K562 (cell line): ENCODE data around the gene TBC1D2. TPM values are rescaled to one million over a fixed set of nuclear protein-coding genes. Genes with fewer than 3 reads are reported as not detected.

Source experiments
- BACH1 ChIP-seq: fragments of 200-800 bp; sonication (Bioruptor generic); IDR thresholded peaks from 2 replicates; pipeline ENCODE4 v1.6.1; 2016; ENCODE audit warnings: missing genetic modification characterization, missing compliant biosample characterization
- CHD4 ChIP-seq: fragments of 200-600 bp; sonication (generic); IDR thresholded peaks from 3 replicates; pipeline ENCODE4 v1.6.1; 2012; ENCODE audit warnings: low read depth, mild to moderate bottlenecking, mixed read lengths, low read length, inconsistent platforms; ENCODE audit not compliant: insufficient read depth, insufficient replicate concordance, poor library complexity, severe bottlenecking
- EZH2 ChIP-seq: IDR thresholded peaks from 2 replicates; pipeline ENCODE4 v1.6.1; 2012; ENCODE audit warnings: low read depth, mild to moderate bottlenecking, inconsistent platforms, low read length, borderline replicate concordance
- FOS ChIP-seq: IDR thresholded peaks from 3 replicates; pipeline ENCODE4 v1.6.1; 2011; ENCODE audit not compliant: insufficient read length; ENCODE audit errors: extremely low read depth
- FOXA3 ChIP-seq, 2 experiments: fragments of 450-650 bp in 1 of 2; sonication (generic) in 1 of 2; formaldehyde crosslinking; IDR thresholded peaks in 1 of 2; conservative IDR thresholded peaks in 1 of 2; 2 replicates each; pipeline versions ENCODE4 v1.4.0 to v1.8.0; 2020 to 2022; ENCODE audit warnings: mild to moderate bottlenecking in 2 of 2, missing genetic modification reagents in 1 of 2
- IRF1 ChIP-seq: sonication (generic); formaldehyde crosslinking; IDR thresholded peaks from 2 replicates; pipeline ENCODE4 v1.8.0; 2022; ENCODE audit warnings: missing genetic modification reagents, mild to moderate bottlenecking, borderline replicate concordance
- LCOR ChIP-seq: sonication (generic); formaldehyde crosslinking; IDR thresholded peaks from 2 replicates; pipeline ENCODE4 v1.8.0; 2022; ENCODE audit warnings: mild to moderate bottlenecking, missing genetic modification reagents
- MBD2 ChIP-seq: sonication (generic); IDR thresholded peaks from 2 replicates; pipeline ENCODE4 v1.6.1; 2016; ENCODE audit warnings: low read depth, borderline replicate concordance
- MCM7 ChIP-seq, 2 experiments: fragments of 450-650 bp; IDR thresholded peaks; 2 replicates each; pipeline ENCODE4 v1.6.1; 2016 to 2018
- NR3C1 ChIP-seq: sonication (generic); formaldehyde crosslinking; IDR thresholded peaks from 2 replicates; pipeline ENCODE4 v1.8.1; 2022; ENCODE audit warnings: missing genetic modification reagents
- PHF8 ChIP-seq: fragments of 200-600 bp; sonication (generic); IDR thresholded peaks from 2 replicates; pipeline ENCODE4 v1.6.1; 2012; ENCODE audit warnings: mixed run types, mild to moderate bottlenecking, inconsistent platforms, low read length, moderate library complexity, borderline replicate concordance
- PPARD ChIP-seq: fragments of 250-450 bp; sonication (Bioruptor Pico); IDR thresholded peaks from 2 replicates; pipeline ENCODE4 v1.8.0; 2022; ENCODE audit warnings: inconsistent platforms, mild to moderate bottlenecking, moderate library complexity
- RAD21 ChIP-seq, 2 experiments: fragments of 250-450 bp in 1 of 2; fragments of 450-650 bp in 1 of 2; sonication (Bioruptor Pico) in 1 of 2; formaldehyde crosslinking in 1 of 2; IDR thresholded peaks in 1 of 2; conservative IDR thresholded peaks in 1 of 2; 2 replicates each; pipeline versions ENCODE4 v1.4.0 to v1.8.0; 2020 to 2022; ENCODE audit warnings: mild to moderate bottlenecking in 2 of 2, moderate library complexity in 1 of 2
- RBM22 ChIP-seq: fragments of 200-400 bp; formaldehyde crosslinking; IDR thresholded peaks from 2 replicates; pipeline ENCODE4 v1.6.1; 2018; ENCODE audit warnings: low read length, low read depth; ENCODE audit not compliant: poor library complexity, severe bottlenecking
- RFX5 ChIP-seq: IDR thresholded peaks from 2 replicates; pipeline ENCODE4 v1.6.1; 2011; ENCODE audit warnings: low read depth, mild to moderate bottlenecking, improper control_type of control experiment, low read length
- SAP30 ChIP-seq: fragments of 200-600 bp; sonication (generic); IDR thresholded peaks from 2 replicates; pipeline ENCODE4 v1.6.1; 2012; ENCODE audit warnings: borderline replicate concordance, low read depth, mild to moderate bottlenecking, moderate library complexity, low read length, control low read depth, inconsistent platforms; ENCODE audit not compliant: insufficient read depth, poor library complexity, severe bottlenecking
- SMC3 ChIP-seq: conservative IDR thresholded peaks from 2 replicates; pipeline ENCODE4 v1.6.1; 2011; ENCODE audit warnings: low read depth, low read length, improper control_type of control experiment; ENCODE audit not compliant: insufficient read depth
- SRSF7 ChIP-seq: fragments of 200-400 bp; formaldehyde crosslinking; optimal IDR thresholded peaks from 2 replicates; pipeline ENCODE3; 2017; ENCODE audit warnings: mild to moderate bottlenecking, low read depth, low read length
- TAF7 ChIP-seq: fragments of 450-650 bp; IDR thresholded peaks from 2 replicates; pipeline ENCODE4 v1.6.1; 2016; ENCODE audit warnings: missing genetic modification characterization, missing compliant biosample characterization
- TBL1XR1 ChIP-seq, 2 experiments: IDR thresholded peaks; 2 replicates each; pipeline ENCODE4 v1.6.1; 2012; ENCODE audit warnings: improper control_type of control experiment in 2 of 2, low read length in 2 of 2, mild to moderate bottlenecking in 1 of 2
- TSC22D4 ChIP-seq: fragments of 450-650 bp; IDR thresholded peaks from 2 replicates; pipeline ENCODE4 v1.6.1; 2016; ENCODE audit warnings: missing genetic modification characterization, missing biosample characterization, control low read depth
- ZBTB17 ChIP-seq: fragments of 450-650 bp; formaldehyde crosslinking; IDR thresholded peaks from 2 replicates; pipeline ENCODE4 v1.4.0; 2020; ENCODE audit warnings: mild to moderate bottlenecking
- ZBTB5 ChIP-seq: fragments of 450-650 bp; IDR thresholded peaks from 2 replicates; pipeline ENCODE4 v1.6.1; 2017; ENCODE audit warnings: antibody characterized with exemption
- ZFPM2 ChIP-seq: fragments of 250-450 bp; sonication (Bioruptor Pico); IDR thresholded peaks from 2 replicates; pipeline ENCODE4 v1.5.1; 2022; ENCODE audit warnings: mild to moderate bottlenecking
- ZNF445 ChIP-seq: fragments of 250-450 bp; sonication (Bioruptor Pico); IDR thresholded peaks from 2 replicates; pipeline ENCODE4 v1.4.0; 2020; ENCODE audit warnings: low read depth, mild to moderate bottlenecking, moderate library complexity
- ZNF75A ChIP-seq: fragments of 450-650 bp; formaldehyde crosslinking; IDR thresholded peaks from 2 replicates; pipeline ENCODE4 v1.4.0; 2020; ENCODE audit warnings: mild to moderate bottlenecking
- polyA plus RNA-seq, 8 experiments: library from polyadenylated mRNA; depleted of rRNA in 4 of 8; stranded (reverse) in 5 of 8; unstranded in 3 of 8; fragments of >200 nt; fragmentation: Nextera tagmentation in 2 of 8; fragmentation: Illumina TruSeq in 1 of 8; extraction: Ambion mirVana in 2 of 8; extraction: Trizol in 1 of 8; gene quantifications; 2 replicates each; pipeline versions ENCODE4 v1.2.1 to v1.2.3, GENCODE V29; 2011 to 2014; ENCODE audit warnings: inconsistent platforms in 1 of 8, missing spikeins in 1 of 8
- total RNA-seq, 7 experiments: library from RNA; depleted of rRNA in 6 of 7; stranded (reverse); fragments of >200 nt in 6 of 7; fragmentation: Illumina TruSeq in 2 of 7; extraction: Trizol in 2 of 7; gene quantifications; 2 replicates each; pipeline versions ENCODE4 v1.2.1 to v1.2.3, GENCODE V29; 2011 to 2021; ENCODE audit warnings: low replicate concordance in 1 of 7

TBC1D2 gene
- total and polyA plus RNA-seq, 9 of the 15 experiments (the other 6 are each of a cell fraction or from before 2014, with no cell fraction given), result 0.10 to 7.0 (median 2.5) TPM

- TF ChIP-seq MBD2 (peak; percentile 30; the same call in 1 of the 2 replicates), RBM22 (no peak), FOXA3 (CRISPR knock-in tag; conservative IDR thresholded peaks at IDR 0.05 in 1 of 2, IDR thresholded peaks at IDR 0.05 in 1 of 2) (no peak), FOS (no peak), NR3C1 (CRISPR knock-in tag) (no peak), ZNF75A (CRISPR knock-in tag) (no peak), ZNF445 (CRISPR knock-in tag) (no peak), RFX5 (no peak), SAP30 (peak; percentile 67), RAD21 (CRISPR knock-in tag; conservative IDR thresholded peaks at IDR 0.05 in 1 of 2, IDR thresholded peaks at IDR 0.05 in 1 of 2) (no peak), TAF7 (tag) (peak; percentile 65), ZFPM2 (CRISPR knock-in tag) (no peak), PPARD (CRISPR knock-in tag) (no peak), CHD4 (no peak), TBL1XR1 (IDR thresholded peaks at IDR 0.05; ENCODE audit: low read length in 2 of 2) (no peak), BACH1 (tag) (no peak), SMC3 (no peak), TSC22D4 (no peak), LCOR (0 out of 2 replicates have a peak, but pooled peaks have one; percentile 73), SRSF7 (no peak), EZH2 (no peak), ZBTB5 (no peak), ZBTB17 (CRISPR knock-in tag) (peak; percentile 58; the same call in 1 of the 2 replicates), PHF8 (peak; percentile 80), IRF1 (CRISPR knock-in tag) (no peak), MCM7 (IDR thresholded peaks at IDR 0.05) (no peak)
Observed at GRCh38 chr9:98255578-98256296, at the start of gene TBC1D2 (continued).
